SK-N-SH (cell line): ENCODE measurements around the gene TFAP2E. TPM values are rescaled to one million over a fixed set of nuclear protein-coding genes. Genes with fewer than 3 reads are reported as not detected.
A peak's percentile ranks its signal among the peaks of the same experiment; 100 is the strongest.

Source experiments
- CTCF ChIA-PET: fragments of 300-600, 350-600 bp; formaldehyde crosslinking; extraction: SDS; loops from one replicate; lab custom pipeline; 2021; lab: Yijun Ruan, JAX
- POLR2A ChIA-PET: fragments of 350-600 bp; sonication (Branson Sonifier 250); formaldehyde crosslinking; extraction: SDS; loops from one replicate; lab custom pipeline; 2020; ENCODE audit warnings: antibody characterized with exemption, inconsistent platforms; lab: Yijun Ruan, JAX
- DNase-seq: peaks from one replicate; pipeline ENCODE4 v3.0.0; 2012
- H2AFZ ChIP-seq: fragments of 200-600 bp; sonication (generic); 2 replicates; pipeline ENCODE4 v1.8.1; 2016; ENCODE audit warnings: antibody characterized with exemption, mild to moderate bottlenecking, low read depth
- H3F3A ChIP-seq: fragments of 200-600 bp; sonication (generic); replicated peaks from 2 replicates; pipeline ENCODE3; 2016; ENCODE audit warnings: antibody characterized with exemption, mild to moderate bottlenecking; ENCODE audit not compliant: insufficient read depth
- H3K27ac ChIP-seq, 2 experiments: fragments of 200-500 bp in 1 of 2; fragments of 200-600 bp in 1 of 2; sonication (Bioruptor generic) in 1 of 2; sonication (generic), shearing (Covaris generic) in 1 of 2; 2 replicates each; pipeline versions ENCODE4 v1.5.1 to v1.6.1; 2014 to 2016; ENCODE audit warnings: low read depth in 2 of 2, inconsistent platforms in 1 of 2, low read length in 1 of 2, mild to moderate bottlenecking in 1 of 2, mixed read lengths in 1 of 2
- H3K27me3 ChIP-seq: fragments of 200-600 bp; sonication (generic), shearing (Covaris generic); 2 replicates; pipeline ENCODE4 v1.6.1; 2016; ENCODE audit warnings: mixed run types; ENCODE audit not compliant: insufficient read depth
- H3K36me3 ChIP-seq, 2 experiments: fragments of 200-500 bp in 1 of 2; fragments of 200-600 bp in 1 of 2; sonication (Bioruptor generic) in 1 of 2; sonication (generic) in 1 of 2; replicated peaks in 1 of 2; 2 replicates each; pipeline versions ENCODE3 to v1.5.1; 2014 to 2016; ENCODE audit warnings: low read length in 1 of 2, mild to moderate bottlenecking in 1 of 2; ENCODE audit not compliant: insufficient read depth in 2 of 2, control insufficient read depth in 1 of 2
- H3K4me1 ChIP-seq, 2 experiments: fragments of 200-500 bp in 1 of 2; fragments of 200-600 bp in 1 of 2; sonication (Bioruptor generic) in 1 of 2; sonication (generic), shearing (Covaris generic) in 1 of 2; 2 replicates each; pipeline versions ENCODE4 v1.5.1 to v1.6.1; 2014 to 2016; ENCODE audit warnings: low read depth in 1 of 2, low read length in 1 of 2, mixed run types in 1 of 2; ENCODE audit not compliant: insufficient read depth in 2 of 2, control insufficient read depth in 1 of 2
- H3K4me2 ChIP-seq: fragments of 200-600 bp; sonication (generic), shearing (Covaris generic); 2 replicates; pipeline ENCODE4 v1.6.1; 2017; ENCODE audit warnings: mixed run types
- H3K4me3 ChIP-seq, 2 experiments: fragments of 200-500 bp in 1 of 2; fragments of 200-600 bp in 1 of 2; sonication (Bioruptor generic) in 1 of 2; sonication (generic), shearing (Covaris generic) in 1 of 2; 2 replicates each; pipeline versions ENCODE4 v1.5.1 to v1.8.1; 2014 to 2016; ENCODE audit warnings: low read depth in 2 of 2, inconsistent platforms in 1 of 2, low read length in 1 of 2, mild to moderate bottlenecking in 1 of 2, mixed read lengths in 1 of 2, moderate library complexity in 1 of 2
- H3K79me2 ChIP-seq: fragments of 200-600 bp; sonication (generic); 2 replicates; pipeline ENCODE4 v1.8.1; 2017; ENCODE audit warnings: mild to moderate bottlenecking; ENCODE audit not compliant: insufficient read depth
- H3K9ac ChIP-seq: fragments of 200-600 bp; sonication (generic); 2 replicates; pipeline ENCODE4 v1.6.1; 2017; ENCODE audit warnings: mixed run types
- H3K9me2 ChIP-seq: fragments of 200-600 bp; sonication (generic); 2 replicates; pipeline ENCODE4 v1.6.1; 2017; ENCODE audit warnings: mixed run types
- H3K9me3 ChIP-seq: fragments of 200-600 bp; sonication (generic); 2 replicates; pipeline ENCODE4 v1.6.1; 2017; ENCODE audit warnings: mixed run types, mild to moderate bottlenecking, moderate library complexity
- H4K20me1 ChIP-seq: fragments of 200-600 bp; sonication (generic); 2 replicates; pipeline ENCODE4 v1.6.1; 2017; ENCODE audit warnings: mild to moderate bottlenecking, mixed run types; ENCODE audit not compliant: insufficient read depth
- CHD2 ChIP-seq: fragments of 150-350 bp; IDR thresholded peaks from 2 replicates; pipeline ENCODE4 v1.6.1; 2018; ENCODE audit warnings: low read length; ENCODE audit not compliant: partially characterized antibody
- CTCF ChIP-seq: fragments of 200-600 bp; sonication (generic); IDR thresholded peaks from 2 replicates; pipeline ENCODE4 v1.6.1; 2017; ENCODE audit warnings: antibody characterized with exemption, mild to moderate bottlenecking, moderate library complexity
- EP300 ChIP-seq, 2 experiments: IDR thresholded peaks; 2 replicates each; pipeline versions ENCODE4 v1.4.0 to v1.6.1; 2012; ENCODE audit warnings: borderline replicate concordance in 1 of 2, low read depth in 1 of 2, low read length in 1 of 2
- FOXJ3 ChIP-seq: sonication (generic); formaldehyde crosslinking; IDR thresholded peaks from 2 replicates; pipeline ENCODE4 v1.5.1; 2020; ENCODE audit warnings: mild to moderate bottlenecking, missing genetic modification reagents
- GABPA ChIP-seq: IDR thresholded peaks from 2 replicates; pipeline ENCODE4 v1.4.0; 2012; ENCODE audit warnings: low read depth, mild to moderate bottlenecking
- JUND ChIP-seq: IDR thresholded peaks from 2 replicates; pipeline ENCODE4 v1.4.0; 2012
- MAX ChIP-seq: IDR thresholded peaks from 2 replicates; pipeline ENCODE4 v1.4.0; 2012; ENCODE audit warnings: low read depth
- MXI1 ChIP-seq: IDR thresholded peaks from 2 replicates; pipeline ENCODE4 v1.6.1; 2012; ENCODE audit warnings: mild to moderate bottlenecking, low read depth, low read length, improper control_type of control experiment
- POLR2AphosphoS5 ChIP-seq: IDR thresholded peaks from 2 replicates; pipeline ENCODE4 v1.6.1; 2012; ENCODE audit warnings: low read depth, low read length
- RFX5 ChIP-seq: IDR thresholded peaks from 2 replicates; pipeline ENCODE4 v1.6.1; 2012; ENCODE audit warnings: mild to moderate bottlenecking, improper control_type of control experiment, low read length
- SMC3 ChIP-seq: IDR thresholded peaks from 2 replicates; pipeline ENCODE4 v1.6.1; 2012; ENCODE audit warnings: low read depth, low read length, improper control_type of control experiment
- TEAD4 ChIP-seq: IDR thresholded peaks from 2 replicates; pipeline ENCODE4 v1.4.0; 2012; ENCODE audit warnings: mild to moderate bottlenecking, borderline replicate concordance; ENCODE audit not compliant: insufficient read depth
- whole genome bisulfite sequencing: methylation state at CpG from one replicate; pipeline ENCODE4 v1.1.6; 2017; ENCODE audit warnings: low lambda C conversion rate; 5-methylcytosine and 5-hydroxymethylcytosine counted together
- polyA plus RNA-seq, 3 experiments: library from polyadenylated mRNA; depleted of rRNA; stranded (reverse); fragments of >200 nt; gene quantifications; 2 replicates each; pipeline ENCODE4 v1.2.3, GENCODE V29; 2012
- TF ChIP-seq, protein P1 (sequence below): IDR thresholded peaks from 2 replicates; pipeline ENCODE4 v1.4.0; 2012; ENCODE audit warnings: low read depth, borderline replicate concordance
- TF ChIP-seq, protein P2 (sequence below): IDR thresholded peaks from 2 replicates; pipeline ENCODE4 v1.4.0; 2012; ENCODE audit warnings: low read depth, borderline replicate concordance
- TF ChIP-seq, protein P3 (sequence below): fragments of 150-350 bp; IDR thresholded peaks from 2 replicates; pipeline ENCODE4 v1.6.1; 2016; ENCODE audit warnings: mild to moderate bottlenecking, low read depth, low read length

Gene TFAP2E
- polyA plus RNA-seq (2012; rRNA removed): 0.59 and 0.68 TPM in 2 replicates
- 0.27 and 0.30 TPM in 2 replicates for polyA plus RNA-seq (2012; cell fraction: cytosol; rRNA removed)
- polyA plus RNA-seq (2012; cell fraction: nucleus; rRNA removed): 5.1 and 5.9 TPM in 2 replicates

GRCh38 chr1:35573198-35574124, at the start of gene TFAP2E:
TFAP2E (plus strand) TSS chr1:35573314; CDS start chr1:35573578, 264 bp downstream.
- Histone ChIP-seq H3K9ac (no peak within 1 kb of the TSS), H3K79me2 (no peaks in the 10 kb centered on the region), H3K4me3 (peak within 1 kb of the TSS in 1 of 2 experiments; percentile 52; a peak in 2 of 4 replicates), H3K9me3 (no peaks in the 10 kb centered on the region), H3K9me2 (no peaks in the 10 kb centered on the region), H3K4me1 (peaks cover 0 to 10% of the 10 kb centered on the region in 2 experiments; a peak in 1 of 4 replicates), H3K4me2 (peak within 1 kb of the TSS; percentile 28; the same call in 1 of the 2 replicates), H3K36me3 (no peaks in the 10 kb centered on the region), H4K20me1 (no peaks in the 10 kb centered on the region), H3K27ac (no peak within 1 kb of the TSS), H3F3A (no peaks in the 10 kb centered on the region), H2AFZ (no peak within 1 kb of the TSS), H3K27me3 (no peaks in the 10 kb centered on the region)
- WGBS: 61% methylated on average over 56 of the region's 95 CpGs
- TF ChIP-seq, protein P1, sequence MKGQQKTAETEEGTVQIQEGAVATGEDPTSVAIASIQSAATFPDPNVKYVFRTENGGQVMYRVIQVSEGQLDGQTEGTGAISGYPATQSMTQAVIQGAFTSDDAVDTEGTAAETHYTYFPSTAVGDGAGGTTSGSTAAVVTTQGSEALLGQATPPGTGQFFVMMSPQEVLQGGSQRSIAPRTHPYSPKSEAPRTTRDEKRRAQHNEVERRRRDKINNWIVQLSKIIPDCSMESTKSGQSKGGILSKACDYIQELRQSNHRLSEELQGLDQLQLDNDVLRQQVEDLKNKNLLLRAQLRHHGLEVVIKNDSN: no peak
- TF ChIP-seq CHD2: no peak
- TF ChIP-seq CTCF: no peak
- no peak for TF ChIP-seq SMC3
- TF ChIP-seq POLR2AphosphoS5: no peak
- no peak for TF ChIP-seq GABPA
- TF ChIP-seq TEAD4: no peak
- TF ChIP-seq MXI1: no peak
- peak; percentile 85 for DNase-seq
- ChIA-PET POLR2A (interaction anchor here (1.3 kb wide), 1 partner anchor 142 kb away, joined by 3 read pairs; no protein-coding TSS in a partner anchor), CTCF (interaction anchor here (0.7 to 11.7 kb wide), 10 partner anchors 9 to 206 kb away, joined by 3 to 347 read pairs (median 3); partner anchors contain the start of gene CLSPN)

GRCh38 chr1:35524106-35524505, 49.0 kb upstream of the TFAP2E start:
- DNase-seq: no peak
- H3K27ac ChIP-seq: no peak overlapping the region
- H3F3A ChIP-seq: peaks cover 8% of the 10 kb centered on the region
- ChIA-PET POLR2A (no interaction called here), CTCF (interaction anchor here (0.9 to 1.2 kb wide), 2 partner anchors 73 to 92 kb away, joined by 3 read pairs; no protein-coding TSS in a partner anchor)
- no peak overlapping the region for H3K4me2 ChIP-seq
- no peak overlapping the region for H3K9ac ChIP-seq
- no peaks in the 10 kb centered on the region for H3K36me3 ChIP-seq
- no peaks in the 10 kb centered on the region for H3K4me1 ChIP-seq
- peaks cover 10% of the 10 kb centered on the region; the same call in 1 of the 2 replicates for H3K79me2 ChIP-seq
- no peaks in the 10 kb centered on the region for H3K9me2 ChIP-seq
- 84% methylated on average over 2 of the region's 2 CpGs for WGBS
- no peaks in the 10 kb centered on the region; the same call in 1 of the 2 replicates for H3K9me3 ChIP-seq
- no peaks in the 10 kb centered on the region for H4K20me1 ChIP-seq
- H2AFZ ChIP-seq: no peak overlapping the region
- H3K27me3 ChIP-seq: no peaks in the 10 kb centered on the region
- H3K4me3 ChIP-seq: no peak overlapping the region
- no peak for TF ChIP-seq RFX5
- no peak for TF ChIP-seq FOXJ3
- TF ChIP-seq SMC3: no peak
- no peak for TF ChIP-seq EP300 (IDR thresholded peaks at IDR 0.05; ENCODE audit: borderline replicate concordance in 1 of 2, low read depth in 1 of 2, low read length in 1 of 2)
- TF ChIP-seq, protein P2, sequence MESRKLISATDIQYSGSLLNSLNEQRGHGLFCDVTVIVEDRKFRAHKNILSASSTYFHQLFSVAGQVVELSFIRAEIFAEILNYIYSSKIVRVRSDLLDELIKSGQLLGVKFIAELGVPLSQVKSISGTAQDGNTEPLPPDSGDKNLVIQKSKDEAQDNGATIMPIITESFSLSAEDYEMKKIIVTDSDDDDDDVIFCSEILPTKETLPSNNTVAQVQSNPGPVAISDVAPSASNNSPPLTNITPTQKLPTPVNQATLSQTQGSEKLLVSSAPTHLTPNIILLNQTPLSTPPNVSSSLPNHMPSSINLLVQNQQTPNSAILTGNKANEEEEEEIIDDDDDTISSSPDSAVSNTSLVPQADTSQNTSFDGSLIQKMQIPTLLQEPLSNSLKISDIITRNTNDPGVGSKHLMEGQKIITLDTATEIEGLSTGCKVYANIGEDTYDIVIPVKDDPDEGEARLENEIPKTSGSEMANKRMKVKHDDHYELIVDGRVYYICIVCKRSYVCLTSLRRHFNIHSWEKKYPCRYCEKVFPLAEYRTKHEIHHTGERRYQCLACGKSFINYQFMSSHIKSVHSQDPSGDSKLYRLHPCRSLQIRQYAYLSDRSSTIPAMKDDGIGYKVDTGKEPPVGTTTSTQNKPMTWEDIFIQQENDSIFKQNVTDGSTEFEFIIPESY: no peak
- TF ChIP-seq MAX: no peak
- TF ChIP-seq JUND: no peak
- TF ChIP-seq, protein P3, sequence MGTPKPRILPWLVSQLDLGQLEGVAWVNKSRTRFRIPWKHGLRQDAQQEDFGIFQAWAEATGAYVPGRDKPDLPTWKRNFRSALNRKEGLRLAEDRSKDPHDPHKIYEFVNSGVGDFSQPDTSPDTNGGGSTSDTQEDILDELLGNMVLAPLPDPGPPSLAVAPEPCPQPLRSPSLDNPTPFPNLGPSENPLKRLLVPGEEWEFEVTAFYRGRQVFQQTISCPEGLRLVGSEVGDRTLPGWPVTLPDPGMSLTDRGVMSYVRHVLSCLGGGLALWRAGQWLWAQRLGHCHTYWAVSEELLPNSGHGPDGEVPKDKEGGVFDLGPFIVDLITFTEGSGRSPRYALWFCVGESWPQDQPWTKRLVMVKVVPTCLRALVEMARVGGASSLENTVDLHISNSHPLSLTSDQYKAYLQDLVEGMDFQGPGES: no peak
- TF ChIP-seq MXI1: no peak
- TF ChIP-seq, protein P1: no peak
